HL-60/S4 treated with retinoic acid at 250 ng/mL for 4 days and 3 days (cell line): ENCODE data around the gene SLC9B2.
"Not testable (repeated sequence)": the region's sequence is repeated elsewhere in the genome, so short reads cannot be mapped to it uniquely, and the experiment has no call there.

Source experiments
- in situ Hi-C: fragments of 300-500 bp; cut with MboI; formaldehyde crosslinking; loops from 2 replicates; pipeline ENCODE4 v1.7.0; 2022; ENCODE audit warnings: low sequenced_read_pairs

Gene SLC9B2

DNA sequence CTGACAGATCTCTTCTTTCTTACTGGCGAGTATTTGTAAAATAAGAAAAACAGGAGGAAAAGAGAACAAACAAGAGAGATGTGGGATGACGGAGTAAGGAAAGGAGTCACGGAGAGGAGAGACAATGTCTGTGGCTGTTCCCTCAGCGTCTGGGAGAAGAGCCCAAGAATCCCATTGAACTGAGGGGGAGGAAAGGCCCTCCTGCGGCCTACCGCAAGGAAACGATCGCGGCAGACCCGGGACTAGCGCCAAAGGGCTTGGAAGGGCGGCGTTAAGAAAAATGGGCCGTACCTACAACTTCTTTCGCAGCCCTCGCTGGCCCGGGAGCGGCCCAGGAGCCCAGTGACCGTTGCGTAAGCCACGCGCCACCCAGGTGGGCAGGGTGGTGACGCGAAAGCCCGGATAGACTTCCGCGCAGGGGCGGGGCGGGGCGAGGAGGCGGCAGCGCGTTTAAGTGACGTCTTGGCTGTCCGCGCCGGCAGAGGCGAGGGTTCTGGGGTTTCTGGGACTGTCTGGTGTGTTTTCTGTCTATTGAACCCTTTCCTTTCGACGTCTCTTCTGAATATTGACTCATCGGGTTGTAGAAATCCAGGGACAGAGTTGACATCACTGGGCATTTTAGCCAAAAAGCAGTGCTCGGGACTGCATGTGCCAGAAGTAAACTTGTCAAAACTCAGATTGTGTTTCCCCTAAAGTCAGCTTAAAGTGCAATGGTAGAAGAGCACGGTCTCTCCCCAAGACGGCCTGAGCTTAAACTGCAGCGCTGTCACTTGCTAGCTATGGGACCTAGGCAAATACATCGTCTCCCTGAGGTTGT, 57.0 kb downstream of the SLC9B2 start, which contains the start of gene SLC9B1:
Gene SLC9B1 (minus strand): TSS at position 398 of the 817 bp plus-strand sequence. CDS start 27,994 bp downstream, outside the sequence.
- in situ Hi-C loops, result loop anchor here (25.0 kb wide), 2 partner anchors 407 to 582 kb away; no protein-coding TSS in a partner anchor

DNA sequence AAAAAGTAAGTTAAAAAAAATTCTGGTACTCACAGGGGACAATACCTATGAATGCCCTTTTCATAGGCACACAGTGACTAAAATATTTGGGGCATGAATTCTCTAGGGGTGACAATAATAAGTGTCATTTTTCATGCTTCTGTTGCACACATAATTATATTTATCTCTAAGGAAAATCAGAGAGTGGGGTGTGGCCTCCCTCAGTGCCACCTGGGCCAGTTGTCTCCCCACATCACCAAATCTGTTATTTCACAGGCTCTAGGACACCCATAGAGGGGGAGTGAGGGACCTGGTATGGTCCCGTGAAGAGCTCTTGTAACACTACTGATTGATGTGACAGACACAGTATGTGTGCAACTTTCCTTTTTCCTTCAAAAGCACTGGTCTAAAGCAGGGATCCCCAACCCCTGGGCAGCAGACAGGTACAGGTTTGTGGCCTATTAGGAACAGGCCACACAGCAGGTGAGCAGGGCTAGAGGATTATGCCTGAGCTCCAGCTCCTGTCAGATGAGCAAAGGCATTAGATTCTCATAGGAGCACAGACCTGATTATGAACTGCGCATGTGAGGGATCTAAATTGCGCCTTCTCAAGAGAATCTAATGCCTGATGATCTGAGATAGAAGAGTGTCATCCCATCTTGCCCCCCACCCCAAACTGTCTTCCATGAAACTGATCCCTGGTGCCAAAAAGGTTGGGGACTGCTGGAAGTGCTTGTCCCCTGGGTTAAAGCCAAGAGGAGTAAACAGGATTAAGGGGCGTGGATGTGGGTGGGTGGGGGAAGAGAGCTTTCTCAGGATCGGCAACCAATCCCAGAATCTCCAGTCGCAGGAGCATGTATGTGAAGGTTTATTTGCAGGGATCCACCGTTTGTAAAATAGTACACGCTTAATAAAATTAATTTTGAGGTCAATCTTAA, 57.9 kb downstream of the SLC9B2 start:
- in situ Hi-C loops, result loop anchor here (25.0 kb wide), 2 partner anchors 406 to 581 kb away; no protein-coding TSS in a partner anchor

DNA sequence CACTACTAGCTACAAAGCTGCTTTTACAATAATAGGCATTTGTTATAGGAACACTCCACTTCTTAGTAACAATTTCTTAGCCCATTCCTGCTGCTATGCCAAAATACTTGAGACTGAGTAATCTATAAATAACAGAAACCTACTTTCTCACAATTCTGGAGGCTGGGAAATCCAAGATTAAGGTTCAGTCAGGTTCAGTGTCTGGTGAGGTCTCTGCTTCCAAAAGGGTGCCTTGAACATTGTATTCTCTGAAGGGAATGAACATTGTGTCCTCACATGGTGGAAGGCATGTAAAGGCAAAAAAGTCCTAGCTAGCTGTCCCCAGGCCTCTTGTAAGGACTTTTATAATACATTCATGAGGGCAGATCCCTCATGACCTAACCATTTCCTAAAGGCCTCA, 64.0 kb downstream of the SLC9B2 start:
- in situ Hi-C loops, result loop anchor here (25.0 kb wide), 2 partner anchors 400 to 575 kb away; no protein-coding TSS in a partner anchor

DNA sequence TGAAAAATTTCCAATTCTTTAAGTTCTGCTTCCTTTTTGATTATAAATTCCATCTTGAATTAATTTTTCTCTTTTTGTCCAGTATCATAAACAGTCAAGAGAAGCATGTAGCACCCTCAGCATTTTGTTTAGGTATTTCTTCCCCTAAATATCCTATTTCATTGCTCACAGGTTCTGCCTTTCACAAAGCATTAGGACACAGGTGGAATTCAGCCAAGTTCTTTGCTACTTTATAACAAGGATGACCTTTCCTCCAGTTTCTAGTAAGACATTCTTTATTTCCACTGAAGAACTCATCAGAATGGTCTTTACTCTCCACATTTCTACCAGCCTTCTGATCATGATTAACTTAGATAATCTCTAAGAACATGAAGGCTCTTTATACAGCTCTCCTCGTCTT, 64.5 kb downstream of the SLC9B2 start:
- in situ Hi-C loops, result loop anchor here (25.0 kb wide), 2 partner anchors 400 to 575 kb away; no protein-coding TSS in a partner anchor

DNA sequence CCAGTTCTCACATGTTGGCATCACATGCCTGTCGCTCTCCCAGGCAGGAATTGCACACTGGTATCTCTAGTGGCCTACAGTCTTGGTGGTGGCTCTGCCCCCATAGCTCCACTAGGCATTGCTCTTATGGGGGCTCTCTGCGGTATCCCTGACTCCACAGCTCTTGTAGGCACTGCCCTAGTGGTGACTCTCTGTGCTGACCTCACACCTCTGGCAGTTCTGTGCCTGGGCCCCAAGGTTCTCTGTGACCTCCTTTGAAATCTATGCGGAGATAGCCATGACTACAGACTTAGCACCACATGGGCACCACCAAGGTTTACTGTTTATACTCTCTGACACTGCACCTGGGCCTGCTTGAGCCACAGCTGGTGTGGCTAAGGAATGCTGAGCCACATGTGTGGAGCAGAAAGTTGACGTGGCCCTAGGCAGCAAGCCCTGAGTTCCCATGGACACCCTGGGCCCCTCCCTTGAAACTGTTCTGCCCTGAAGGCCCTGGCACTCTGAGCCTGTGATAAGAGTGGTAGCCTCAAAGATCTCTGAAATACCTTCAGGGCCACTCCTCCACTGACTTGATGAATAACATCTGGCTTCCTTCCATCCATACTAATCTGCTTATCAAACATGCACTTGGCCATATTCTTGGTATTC, 65.1 kb downstream of the SLC9B2 start:
- in situ Hi-C loops, result loop anchor here (25.0 kb wide), 2 partner anchors 399 to 574 kb away; no protein-coding TSS in a partner anchor

DNA sequence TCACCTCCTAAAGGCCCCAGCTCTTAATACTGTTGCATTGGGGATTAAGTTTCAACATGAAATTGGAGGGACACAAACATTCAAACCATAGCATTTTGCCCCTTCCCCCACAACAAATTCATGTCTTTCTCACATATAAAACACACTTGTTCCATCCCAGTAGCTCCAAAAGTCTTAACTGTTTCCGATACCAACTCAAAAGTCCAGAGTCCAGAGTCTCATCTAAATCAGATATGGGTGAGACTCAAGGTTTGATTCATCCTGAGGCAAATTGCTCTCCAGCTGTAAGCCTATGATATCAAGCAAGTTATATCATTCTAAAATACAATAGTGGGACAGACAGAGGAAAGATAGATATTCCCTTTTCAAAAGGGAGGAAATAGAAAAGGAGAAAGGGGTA, 65.8 kb downstream of the SLC9B2 start:
- in situ Hi-C loops, result loop anchor here (25.0 kb wide), 2 partner anchors 399 to 574 kb away; no protein-coding TSS in a partner anchor

DNA sequence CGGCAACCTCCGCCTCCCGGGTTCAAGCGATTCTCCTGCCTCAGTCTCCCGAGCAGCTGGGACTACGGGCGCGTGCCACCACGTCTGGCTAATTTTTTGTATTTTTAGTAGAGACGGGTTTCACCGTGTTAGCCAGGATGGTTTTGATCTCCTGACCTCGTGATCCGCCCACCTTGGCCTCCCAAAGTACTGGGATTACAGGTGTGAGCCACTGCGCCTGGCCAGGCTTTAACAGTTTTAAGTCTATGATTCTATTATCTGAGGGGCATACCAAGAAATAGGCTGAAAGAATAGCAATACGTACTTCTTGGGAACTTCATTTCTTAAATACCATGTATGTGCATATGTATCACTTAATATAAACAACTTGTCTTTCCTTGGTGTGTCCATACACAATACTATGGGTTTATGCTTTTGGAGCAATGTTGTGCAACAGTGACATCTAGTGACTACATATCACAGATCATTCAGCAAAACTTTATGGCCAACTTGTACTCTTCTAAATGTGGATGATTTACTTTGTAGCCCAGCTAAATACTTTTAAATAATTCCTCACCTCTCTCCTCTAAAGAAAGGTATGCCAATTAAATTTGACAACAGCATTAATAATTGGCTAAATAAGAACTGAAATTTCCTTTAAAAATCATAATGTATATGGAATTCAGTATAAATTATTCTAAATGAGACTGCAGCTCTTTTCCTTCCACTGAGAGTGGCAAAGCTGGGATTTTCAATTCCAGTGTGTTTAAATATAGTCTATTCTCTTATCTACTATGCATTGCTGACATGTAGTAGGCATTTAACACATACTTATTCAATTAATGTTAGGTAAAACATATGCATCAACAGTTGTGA, 67.5 kb downstream of the SLC9B2 start:
- in situ Hi-C loops, result loop anchor here (25.0 kb wide), 2 partner anchors 397 to 572 kb away; no protein-coding TSS in a partner anchor

DNA sequence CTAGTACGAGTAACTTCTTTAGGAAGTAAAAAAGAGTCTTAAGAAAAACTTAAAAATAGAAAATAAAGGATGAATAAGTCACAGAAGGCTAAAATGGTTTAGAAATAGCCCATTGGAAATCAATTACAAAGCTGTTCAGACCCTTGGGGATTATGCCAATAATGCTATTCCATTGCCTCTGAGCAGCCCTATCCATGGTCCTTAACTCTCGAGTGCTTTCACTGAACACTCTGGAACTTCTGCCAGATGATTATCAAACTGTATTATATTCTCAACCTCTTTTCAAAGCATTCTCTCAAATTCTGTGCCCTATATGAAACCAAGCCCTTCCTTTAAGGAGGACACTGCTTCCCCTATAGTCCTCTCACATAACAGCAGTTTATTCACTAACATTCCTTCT, 74.0 kb downstream of the SLC9B2 start:
- in situ Hi-C loops, result loop anchor here (25.0 kb wide), 2 partner anchors 390 to 565 kb away; no protein-coding TSS in a partner anchor

DNA sequence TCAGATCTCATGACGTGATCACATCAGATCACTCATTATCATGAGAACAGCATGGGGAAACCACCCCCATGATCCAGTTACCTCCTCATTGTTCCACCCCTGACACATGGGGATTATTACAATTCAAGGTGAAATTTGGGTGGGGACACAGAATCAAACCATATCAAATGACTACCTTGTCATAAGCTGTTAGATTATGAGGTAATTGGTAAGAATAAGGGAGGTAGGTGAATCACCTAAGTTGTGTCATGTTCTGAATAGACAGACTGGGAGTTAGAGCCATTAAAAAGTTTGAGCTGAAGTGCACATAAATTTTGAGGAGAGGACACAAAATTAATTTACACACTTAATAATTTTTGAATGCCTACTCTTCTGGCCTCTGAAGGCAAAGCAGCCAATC, 81.8 kb downstream of the SLC9B2 start:
- in situ Hi-C loops, result no loop called here

DNA sequence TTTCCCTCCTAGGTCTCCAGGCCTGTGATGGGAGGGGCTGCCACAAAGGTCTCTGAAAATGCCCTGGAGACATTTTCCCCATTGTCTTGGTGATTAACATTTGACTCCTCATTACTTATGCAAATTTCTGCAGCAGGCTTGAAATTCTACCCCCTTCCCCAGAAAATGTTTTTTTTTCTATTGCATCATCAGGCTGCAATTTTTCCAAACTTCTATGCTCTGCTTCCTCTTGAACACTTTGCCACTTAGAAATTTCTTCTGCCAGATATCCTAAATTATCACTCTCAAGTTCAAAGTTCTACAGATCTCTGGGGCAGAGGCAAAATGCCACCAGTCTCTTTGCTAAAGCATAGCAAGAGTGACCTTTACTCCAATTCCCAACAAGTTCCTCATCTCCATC, 82.6 kb downstream of the SLC9B2 start:
- in situ Hi-C loops, result not testable (repeated sequence)

DNA sequence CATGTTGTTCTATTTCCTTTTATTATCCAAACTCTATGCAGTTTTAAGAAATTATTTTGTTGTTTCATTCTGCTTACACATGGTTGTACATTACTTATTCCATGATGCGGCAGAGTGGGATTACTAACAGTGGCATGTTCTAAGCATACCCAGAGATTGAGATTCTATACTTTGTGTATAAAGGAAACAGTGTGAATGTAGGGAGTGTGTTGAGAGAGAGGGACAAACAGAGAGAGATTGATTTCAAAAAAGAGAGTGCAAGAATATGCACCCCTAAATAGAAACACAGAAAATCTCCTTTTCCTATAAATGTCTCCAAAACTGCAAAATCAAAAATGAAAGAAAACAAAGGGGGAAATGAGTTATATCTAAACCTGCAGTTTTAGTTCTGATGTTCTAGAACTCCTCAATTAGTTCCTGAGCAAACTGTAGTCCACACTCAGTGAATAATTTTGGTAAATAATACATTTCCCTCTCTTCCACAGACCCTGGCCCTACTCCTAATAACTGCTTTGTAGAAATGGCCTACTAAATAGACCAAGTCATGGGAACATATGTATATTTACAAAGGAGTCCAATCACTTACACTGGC, 88.0 kb downstream of the SLC9B2 start:
- in situ Hi-C loops, result no loop called here

DNA sequence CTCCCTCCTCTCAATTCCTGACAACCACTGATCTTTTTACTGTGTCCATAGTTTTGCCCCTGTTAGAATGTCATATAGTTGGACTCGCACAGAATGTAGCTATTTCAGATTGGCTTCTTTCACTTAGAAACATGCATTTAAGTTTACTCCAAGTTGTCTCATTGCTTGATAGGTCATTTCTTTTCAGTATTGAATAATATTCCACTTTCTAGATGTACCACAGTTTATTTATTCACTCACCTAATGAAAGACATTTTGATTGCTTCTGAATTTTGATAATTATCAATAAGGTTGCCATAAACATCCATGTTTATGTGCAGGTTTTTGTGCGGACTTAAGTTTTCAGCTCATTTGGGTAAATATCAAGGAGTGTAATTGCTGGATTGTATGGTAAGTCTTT, 95.6 kb downstream of the SLC9B2 start:
- in situ Hi-C loops, result no loop called here
